HCT116 (cell line): ENCODE data around the gene TNFSF12. TPM values are rescaled to one million over a fixed set of nuclear protein-coding genes. Genes with fewer than 3 reads are reported as not detected.

Source experiments
- ATAC-seq: fragments of 200-7000 bp; cut with Tn5 transposase; 2 replicates; pipeline ENCODE4 v1.9.1; 2020; ENCODE audit warnings: mild to moderate bottlenecking, moderate library complexity
- BruUV-seq: library from RNA; stranded (reverse); fragments of 400-500 nt; replicated peaks from 2 replicates; lab custom pipeline; 2021; lab: Mats Ljungman, UMichigan
- CTCF ChIA-PET: fragments of 300-600 bp; sonication (Branson Sonifier 250); formaldehyde crosslinking; loops from one replicate; lab custom pipeline; 2021; ENCODE audit warnings: antibody characterized with exemption; lab: Charles Lee
- POLR2A ChIA-PET: fragments of 300-600, 350-600 bp; sonication (Branson Sonifier 250); formaldehyde crosslinking; loops from one replicate; lab custom pipeline; 2021; ENCODE audit warnings: antibody characterized with exemption; lab: Charles Lee
- RAD21 ChIA-PET, 2 experiments: fragments of 300-600 bp; sonication (Branson Sonifier 250); formaldehyde crosslinking; loops; one replicate each; lab custom pipeline; 2023; ENCODE audit warnings: low total read pairs in 2 of 2; ENCODE audit not compliant: uncharacterized antibody in 2 of 2, unreplicated experiment in 2 of 2, low non-redundant PET in 1 of 2; lab: Charles Lee
- DNase-seq: peaks from one replicate; pipeline ENCODE4 v3.0.0-alpha.2; 2010; ENCODE audit warnings: low read depth, low spot score
- H2AFZ ChIP-seq: fragments of 200-600 bp; shearing (Covaris generic), sonication (generic); 2 replicates; pipeline ENCODE4 v1.6.1; 2017; ENCODE audit warnings: low read depth, mixed run types, mixed read lengths, antibody characterized with exemption, low read length; ENCODE audit not compliant: poor library complexity, severe bottlenecking
- H3K27ac ChIP-seq: 2 replicates; pipeline ENCODE4 v1.5.1; 2012; ENCODE audit warnings: low read depth, low read length
- H3K27me3 ChIP-seq: fragments of 200-600 bp; sonication (generic); 2 replicates; pipeline ENCODE4 v1.6.1; 2016; ENCODE audit warnings: mixed run types, low read length, mixed read lengths; ENCODE audit not compliant: insufficient read depth
- H3K36me3 ChIP-seq, 2 experiments: fragments of 200-500 bp in 1 of 2; fragments of 200-600 bp in 1 of 2; sonication (Bioruptor generic) in 1 of 2; sonication (generic) in 1 of 2; 2 replicates each; pipeline versions ENCODE4 v1.5.1 to v1.6.1; 2014 to 2016; ENCODE audit warnings: low read length in 2 of 2, inconsistent platforms in 1 of 2, mixed read lengths in 1 of 2, mixed run types in 1 of 2; ENCODE audit not compliant: insufficient read depth in 2 of 2, control insufficient read depth in 1 of 2
- H3K4me1 ChIP-seq, 2 experiments: fragments of 200-600 bp in 1 of 2; sonication (generic) in 1 of 2; 2 replicates each; pipeline versions ENCODE4 v1.5.1 to v1.6.1; 2012 to 2017; ENCODE audit warnings: low read length in 2 of 2, inconsistent platforms in 1 of 2, mild to moderate bottlenecking in 1 of 2, mixed read lengths in 1 of 2, mixed run types in 1 of 2, moderate library complexity in 1 of 2; ENCODE audit not compliant: insufficient read depth in 2 of 2, control insufficient read depth in 1 of 2
- H3K4me2 ChIP-seq: fragments of 200-600 bp; sonication (generic); 2 replicates; pipeline ENCODE4 v1.6.1; 2017; ENCODE audit warnings: mixed run types, low read length, mixed read lengths
- H3K4me3 ChIP-seq, 2 experiments: fragments of 200-600 bp in 1 of 2; sonication (generic) in 1 of 2; replicated peaks in 1 of 2; 2 replicates each; pipeline ENCODE4 v1.5.1; 2011 to 2016; ENCODE audit warnings: low read length in 2 of 2, control low read depth in 1 of 2, low read depth in 1 of 2, mild to moderate bottlenecking in 1 of 2, mixed read lengths in 1 of 2, mixed run types in 1 of 2
- H3K79me2 ChIP-seq: fragments of 200-600 bp; sonication (generic); 2 replicates; pipeline ENCODE4 v1.6.1; 2017; ENCODE audit warnings: mild to moderate bottlenecking, mixed run types, low read length, moderate library complexity, mixed read lengths; ENCODE audit not compliant: insufficient read depth
- H3K9ac ChIP-seq: fragments of 200-600 bp; sonication (generic); 2 replicates; pipeline ENCODE4 v1.6.1; 2016; ENCODE audit warnings: low read length, mixed read lengths
- H3K9me2 ChIP-seq: fragments of 200-600 bp; sonication (generic), shearing (Covaris generic); 2 replicates; pipeline ENCODE4 v1.6.1; 2017; ENCODE audit warnings: mixed run types, mild to moderate bottlenecking, moderate library complexity; ENCODE audit not compliant: insufficient read depth
- H3K9me3 ChIP-seq, 2 experiments: fragments of 200-500 bp in 1 of 2; fragments of 200-600 bp in 1 of 2; sonication (Bioruptor generic) in 1 of 2; sonication (generic) in 1 of 2; 2 replicates each; pipeline ENCODE4 v1.6.1; 2014 to 2017; ENCODE audit warnings: low read length in 2 of 2, mixed read lengths in 2 of 2, inconsistent platforms in 1 of 2, low read depth in 1 of 2, mild to moderate bottlenecking in 1 of 2, mixed run types in 1 of 2, moderate library complexity in 1 of 2; ENCODE audit not compliant: control insufficient read depth in 1 of 2, insufficient read depth in 1 of 2
- H4K20me1 ChIP-seq: fragments of 200-600 bp; sonication (generic), shearing (Covaris generic); 2 replicates; pipeline ENCODE4 v1.6.1; 2017; ENCODE audit warnings: mixed run types, mild to moderate bottlenecking, moderate library complexity; ENCODE audit not compliant: insufficient read depth
- EGR1 ChIP-seq: IDR thresholded peaks from 2 replicates; pipeline ENCODE4 v1.6.1; 2012; ENCODE audit warnings: low read depth
- ELF1 ChIP-seq: IDR thresholded peaks from 2 replicates; pipeline ENCODE4 v1.6.1; 2012; ENCODE audit warnings: low read depth, borderline replicate concordance
- EZH2 ChIP-seq: fragments of 200-600 bp; sonication (generic); IDR thresholded peaks from 2 replicates; pipeline ENCODE4 v1.6.1; 2017; ENCODE audit warnings: antibody characterized with exemption, mixed run types
- JUND ChIP-seq: IDR thresholded peaks from 2 replicates; pipeline ENCODE4 v1.6.1; 2012
- POLR2A ChIP-seq: IDR thresholded peaks from 2 replicates; pipeline ENCODE4 v1.7.0; 2011; ENCODE audit warnings: borderline replicate concordance; ENCODE audit not compliant: insufficient read depth, insufficient read length; ENCODE audit errors: extremely low read depth
- POLR2AphosphoS5 ChIP-seq: IDR thresholded peaks from 2 replicates; pipeline ENCODE4 v1.6.1; 2011; ENCODE audit warnings: mild to moderate bottlenecking, low read depth, low read length, moderate library complexity
- RAD21 ChIP-seq: IDR thresholded peaks from 2 replicates; pipeline ENCODE4 v1.6.1; 2012; ENCODE audit warnings: low read depth, mild to moderate bottlenecking
- SIN3A ChIP-seq: IDR thresholded peaks from 2 replicates; pipeline ENCODE4 v1.6.1; 2012; ENCODE audit warnings: low read depth
- SP1 ChIP-seq: IDR thresholded peaks from 2 replicates; pipeline ENCODE4 v1.6.1; 2012; ENCODE audit warnings: low read depth
- ZFX ChIP-seq: fragments of 450-650 bp; IDR thresholded peaks from 2 replicates; pipeline ENCODE4 v1.6.1; 2017
- intact Hi-C: fragments of 100-400 bp; cut with micrococcal nuclease; formaldehyde crosslinking; loops from 2 replicates; pipeline ENCODE4 v1.10.0; 2022
- total RNA-seq: library from RNA; stranded (reverse); gene quantifications from one replicate; pipeline ENCODE4 v1.2.1, GENCODE V29; 2021; ENCODE audit not compliant: unreplicated experiment
- TF ChIP-seq, protein P1 (sequence below): IDR thresholded peaks from 2 replicates; pipeline ENCODE4 v1.6.1; 2012

Gene TNFSF12
- total RNA-seq, 1 experiment from 2014 or later, result 12.3 TPM

GRCh38 chr17:7513850-7514419 lies 34.9 kb upstream of the TNFSF12 start:
- H3K9ac ChIP-seq, result no peak overlapping the region
- ChIA-PET CTCF (interaction anchor here (1.1 to 3.9 kb wide), 7 partner anchors 9 to 527 kb away, joined by 4 to 37 read pairs (median 8); partner anchors contain the start of genes SENP3, TP53 and WRAP53), RAD21 (no interaction called here), POLR2A (interaction anchor here (1.4 kb wide), 1 partner anchor 46 kb away, joined by 3 read pairs; no protein-coding TSS in a partner anchor)
- H3K79me2 ChIP-seq, result peaks cover under 1% of the 10 kb centered on the region; the same call in 1 of the 2 replicates
- no peak for TF ChIP-seq POLR2AphosphoS5
- TF ChIP-seq ZFX, result no peak
- TF ChIP-seq JUND, result no peak
- TF ChIP-seq, protein P1, sequence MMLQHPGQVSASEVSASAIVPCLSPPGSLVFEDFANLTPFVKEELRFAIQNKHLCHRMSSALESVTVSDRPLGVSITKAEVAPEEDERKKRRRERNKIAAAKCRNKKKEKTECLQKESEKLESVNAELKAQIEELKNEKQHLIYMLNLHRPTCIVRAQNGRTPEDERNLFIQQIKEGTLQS, result no peak
- TF ChIP-seq EZH2, result no peak
- no peak for TF ChIP-seq SP1
- TF ChIP-seq EGR1, result no peak
- no peak for TF ChIP-seq SIN3A
- TF ChIP-seq ELF1, result no peak
- TF ChIP-seq POLR2A, result no peak
- TF ChIP-seq RAD21, result no peak
- no peaks in the 10 kb centered on the region for H3K27me3 ChIP-seq
- no peaks in the 10 kb centered on the region for H3K9me3 ChIP-seq
- H3K4me2 ChIP-seq, result no peak overlapping the region
- H2AFZ ChIP-seq, result no peak overlapping the region
- no peak for DNase-seq
- TSS peak; percentile 70 for BruUV-seq
- peaks cover 34 to 55% of the 10 kb centered on the region in 2 experiments for H3K36me3 ChIP-seq
- H3K27ac ChIP-seq, result no peak overlapping the region
- H3K9me2 ChIP-seq, result no peaks in the 10 kb centered on the region
- no peaks in the 10 kb centered on the region for H4K20me1 ChIP-seq
- no peak overlapping the region for H3K4me3 ChIP-seq
- intact Hi-C loops, result loop anchor here (1.0 to 5.0 kb wide), 2 partner anchors 47 to 173 kb away; partner anchors contain the start of genes SENP3, TP53 and WRAP53
- no peaks in the 10 kb centered on the region for H3K4me1 ChIP-seq
- ATAC-seq, result no peak
